Measurements from ENCODE around the gene ATAD5. TPM values are rescaled to one million over a fixed set of nuclear protein-coding genes. Genes with fewer than 3 reads are reported as not detected.

ATAD5 gene
- total and polyA plus RNA-seq, 2 of the 13 experiments (the other 11 are each of a cell fraction or from before 2014, with no cell fraction given): 1.8 to 10.7 TPM

GRCh38 chr17:30824356-30825145, 7.2 kb upstream of the ATAD5 start, which contains the start of gene CRLF3 (continued):
- TF ChIP-seq NFIB (CRISPR knock-in tag; IDR thresholded peaks at IDR 0.05; ENCODE audit: borderline replicate concordance): no peak
- peak; percentile 60 for TF ChIP-seq ZBTB25 (CRISPR knock-in tag; IDR thresholded peaks at IDR 0.05)
- TF ChIP-seq ZUFSP (CRISPR knock-in tag; IDR thresholded peaks at IDR 0.05; ENCODE audit: borderline replicate concordance): no peak
- no peak for TF ChIP-seq ZNF260 (CRISPR knock-in tag; IDR thresholded peaks at IDR 0.05; ENCODE audit: borderline replicate concordance, low read depth)
- no peak for TF ChIP-seq ZNF496 (CRISPR knock-in tag; IDR thresholded peaks at IDR 0.05; ENCODE audit: insufficient replicate concordance)
- 0 out of 2 replicates have a peak, but pooled peaks have one; percentile 55 for TF ChIP-seq ZNF607 (CRISPR knock-in tag; IDR thresholded peaks at IDR 0.05; ENCODE audit: borderline replicate concordance)
- TF ChIP-seq FOXK1 (CRISPR knock-in tag; IDR thresholded peaks at IDR 0.05; ENCODE audit: borderline replicate concordance, low read depth): peak; percentile 11; the same call in 1 of the 2 replicates
- TF ChIP-seq, protein P1, sequence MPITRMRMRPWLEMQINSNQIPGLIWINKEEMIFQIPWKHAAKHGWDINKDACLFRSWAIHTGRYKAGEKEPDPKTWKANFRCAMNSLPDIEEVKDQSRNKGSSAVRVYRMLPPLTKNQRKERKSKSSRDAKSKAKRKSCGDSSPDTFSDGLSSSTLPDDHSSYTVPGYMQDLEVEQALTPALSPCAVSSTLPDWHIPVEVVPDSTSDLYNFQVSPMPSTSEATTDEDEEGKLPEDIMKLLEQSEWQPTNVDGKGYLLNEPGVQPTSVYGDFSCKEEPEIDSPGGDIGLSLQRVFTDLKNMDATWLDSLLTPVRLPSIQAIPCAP (CRISPR knock-in tag; IDR thresholded peaks at IDR 0.05; ENCODE audit: low read depth): no peak
- TF ChIP-seq, protein P2, sequence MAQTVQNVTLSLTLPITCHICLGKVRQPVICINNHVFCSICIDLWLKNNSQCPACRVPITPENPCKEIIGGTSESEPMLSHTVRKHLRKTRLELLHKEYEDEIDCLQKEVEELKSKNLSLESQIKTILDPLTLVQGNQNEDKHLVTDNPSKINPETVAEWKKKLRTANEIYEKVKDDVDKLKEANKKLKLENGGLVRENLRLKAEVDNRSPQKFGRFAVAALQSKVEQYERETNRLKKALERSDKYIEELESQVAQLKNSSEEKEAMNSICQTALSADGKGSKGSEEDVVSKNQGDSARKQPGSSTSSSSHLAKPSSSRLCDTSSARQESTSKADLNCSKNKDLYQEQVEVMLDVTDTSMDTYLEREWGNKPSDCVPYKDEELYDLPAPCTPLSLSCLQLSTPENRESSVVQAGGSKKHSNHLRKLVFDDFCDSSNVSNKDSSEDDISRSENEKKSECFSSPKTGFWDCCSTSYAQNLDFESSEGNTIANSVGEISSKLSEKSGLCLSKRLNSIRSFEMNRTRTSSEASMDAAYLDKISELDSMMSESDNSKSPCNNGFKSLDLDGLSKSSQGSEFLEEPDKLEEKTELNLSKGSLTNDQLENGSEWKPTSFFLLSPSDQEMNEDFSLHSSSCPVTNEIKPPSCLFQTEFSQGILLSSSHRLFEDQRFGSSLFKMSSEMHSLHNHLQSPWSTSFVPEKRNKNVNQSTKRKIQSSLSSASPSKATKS (CRISPR knock-in tag; IDR thresholded peaks at IDR 0.05): no peak
- no peak; the same call in 1 of the 2 replicates for TF ChIP-seq SAFB2 (CRISPR knock-in tag; IDR thresholded peaks at IDR 0.05; ENCODE audit: borderline replicate concordance, low read depth)
- no peak for TF ChIP-seq JUN (CRISPR knock-in tag; IDR thresholded peaks at IDR 0.05)
- TF ChIP-seq PAF1 (CRISPR knock-in tag; IDR thresholded peaks at IDR 0.05): no peak
- no peak for TF ChIP-seq ZNF264 (CRISPR knock-in tag; IDR thresholded peaks at IDR 0.05)
- TF ChIP-seq ZFP82 (CRISPR knock-in tag; IDR thresholded peaks at IDR 0.05; ENCODE audit: borderline replicate concordance): peak; percentile 82; the same call in 1 of the 2 replicates
- TF ChIP-seq GTF2F1 (IDR thresholded peaks at IDR 0.05; ENCODE audit: low read length): no peak
- no peak; the same call in 1 of the 2 replicates for TF ChIP-seq ZBTB4 (CRISPR knock-in tag; IDR thresholded peaks at IDR 0.05; ENCODE audit: borderline replicate concordance)
- TF ChIP-seq SMC3 (IDR thresholded peaks at IDR 0.05; ENCODE audit: low read length): no peak

Measured in HepG2 (cell line).